K562 (cell line): Measurements from ENCODE around the gene DCTN2. TPM values are rescaled to one million over a fixed set of nuclear protein-coding genes. Genes with fewer than 3 reads are reported as not detected.

ENCODE experiments used
- BCLAF1 ChIP-seq, 2 experiments: fragments of 450-650 bp in 1 of 2; IDR thresholded peaks; 2 replicates each; pipeline ENCODE4 v1.6.1; 2011 to 2017; ENCODE audit warnings: low read depth in 2 of 2, antibody characterized with exemption in 1 of 2, borderline replicate concordance in 1 of 2, low read length in 1 of 2, mild to moderate bottlenecking in 1 of 2, mixed read lengths in 1 of 2; ENCODE audit not compliant: control insufficient read depth in 1 of 2
- CBFB ChIP-seq: sonication (generic); formaldehyde crosslinking; IDR thresholded peaks from 2 replicates; pipeline ENCODE4 v1.4.0; 2020; ENCODE audit warnings: mild to moderate bottlenecking, missing genetic modification reagents
- CLOCK ChIP-seq: fragments of 250-450 bp; sonication (Bioruptor Pico); IDR thresholded peaks from 2 replicates; pipeline ENCODE4 v1.4.0; 2020; ENCODE audit warnings: mild to moderate bottlenecking, moderate library complexity, borderline replicate concordance
- E2F6 ChIP-seq, 2 experiments: IDR thresholded peaks; 2 replicates each; pipeline ENCODE4 v1.6.1; 2011; ENCODE audit warnings: borderline replicate concordance in 1 of 2, control low read depth in 1 of 2, low read depth in 1 of 2, low read length in 1 of 2, mild to moderate bottlenecking in 1 of 2, mixed read lengths in 1 of 2, moderate library complexity in 1 of 2; ENCODE audit not compliant: insufficient read depth in 1 of 2, insufficient read length in 1 of 2, poor library complexity in 1 of 2, severe bottlenecking in 1 of 2; ENCODE audit errors: extremely low read depth in 1 of 2
- FOXK2 ChIP-seq, 2 experiments: fragments of 450-650 bp; IDR thresholded peaks in 1 of 2; conservative IDR thresholded peaks in 1 of 2; 2 replicates each; pipeline ENCODE4 v1.6.1; 2016; ENCODE audit warnings: low read depth in 2 of 2, mild to moderate bottlenecking in 1 of 2
- GABPB2 ChIP-seq: fragments of 250-450 bp; sonication (Bioruptor Pico); conservative IDR thresholded peaks from 2 replicates; pipeline ENCODE4 v1.5.1; 2021; ENCODE audit warnings: mild to moderate bottlenecking
- MBD1 ChIP-seq: fragments of 250-450 bp; sonication (Bioruptor Pico); IDR thresholded peaks from 2 replicates; pipeline ENCODE4 v1.8.0; 2022; ENCODE audit warnings: inconsistent platforms
- MTA3 ChIP-seq: fragments of 450-650 bp; formaldehyde crosslinking; IDR thresholded peaks from 2 replicates; pipeline ENCODE4 v1.6.1; 2017; ENCODE audit warnings: mild to moderate bottlenecking, borderline replicate concordance
- PHTF2 ChIP-seq: fragments of 250-450 bp; sonication (Bioruptor Pico); IDR thresholded peaks from 2 replicates; pipeline ENCODE4 v1.5.0; 2021; ENCODE audit warnings: mild to moderate bottlenecking
- SMAD1 ChIP-seq: fragments of 150-350 bp; IDR thresholded peaks from 2 replicates; pipeline ENCODE4 v1.6.1; 2014; ENCODE audit warnings: low read length, low read depth; ENCODE audit not compliant: partially characterized antibody
- ZNF384 ChIP-seq: IDR thresholded peaks from 2 replicates; pipeline ENCODE4 v1.6.1; 2012; ENCODE audit warnings: low read depth, low read length, improper control_type of control experiment
- ZNF586 ChIP-seq: fragments of 450-650 bp; formaldehyde crosslinking; conservative IDR thresholded peaks from 2 replicates; pipeline ENCODE4 v1.4.0; 2020; ENCODE audit warnings: mild to moderate bottlenecking, moderate library complexity
- polyA plus RNA-seq, 8 experiments: library from polyadenylated mRNA; depleted of rRNA in 4 of 8; stranded (reverse) in 5 of 8; unstranded in 3 of 8; fragments of >200 nt; fragmentation: Nextera tagmentation in 2 of 8; fragmentation: Illumina TruSeq in 1 of 8; extraction: Ambion mirVana in 2 of 8; extraction: Trizol in 1 of 8; gene quantifications; 2 replicates each; pipeline versions ENCODE4 v1.2.1 to v1.2.3, GENCODE V29; 2011 to 2014; ENCODE audit warnings: inconsistent platforms in 1 of 8, missing spikeins in 1 of 8
- total RNA-seq, 7 experiments: library from RNA; depleted of rRNA in 6 of 7; stranded (reverse); fragments of >200 nt in 6 of 7; fragmentation: Illumina TruSeq in 2 of 7; extraction: Trizol in 2 of 7; gene quantifications; 2 replicates each; pipeline versions ENCODE4 v1.2.1 to v1.2.3, GENCODE V29; 2011 to 2021; ENCODE audit warnings: low replicate concordance in 1 of 7

Gene DCTN2
- total and polyA plus RNA-seq, 9 of the 15 experiments (the other 6 are each of a cell fraction or from before 2014, with no cell fraction given): 43.6 to 270 (median 125) TPM

- TF ChIP-seq E2F6 (IDR thresholded peaks at IDR 0.05; ENCODE audit: borderline replicate concordance in 1 of 2, extremely low read depth in 1 of 2, insufficient read depth in 1 of 2, insufficient read length in 1 of 2, low read depth in 1 of 2, low read length in 1 of 2, poor library complexity in 1 of 2, severe bottlenecking in 1 of 2): no peak
- no peak for TF ChIP-seq ZNF586
- 0 out of 2 replicates have a peak, but pooled peaks have one; percentile 35 for TF ChIP-seq MTA3
- TF ChIP-seq CBFB: no peak
- TF ChIP-seq BCLAF1 (IDR thresholded peaks at IDR 0.05; ENCODE audit: borderline replicate concordance in 1 of 2, control insufficient read depth in 1 of 2, low read depth in 2 of 2, low read length in 1 of 2): no peak
- no peak for TF ChIP-seq CLOCK
- peak; percentile 51 for TF ChIP-seq SMAD1
- TF ChIP-seq PHTF2: no peak
- TF ChIP-seq FOXK2 (conservative IDR thresholded peaks at IDR 0.05 in 1 of 2, IDR thresholded peaks at IDR 0.05 in 1 of 2; ENCODE audit: low read depth in 2 of 2): no peak
- no peak for TF ChIP-seq GABPB2
- no peak for TF ChIP-seq MBD1 (CRISPR knock-in tag)
- no peak for TF ChIP-seq ZNF384
Observed at GRCh38 chr12:57552306-57552651, 5.3 kb upstream of the DCTN2 start (continued).
